ENCODE measurements around the gene ISY1.

The ISY1 gene

GRCh38 chr3:129107793-129108192, 53.1 kb downstream of the ISY1 start:
- H2BK12ac ChIP-seq (ENCODE audit: low read length) = no peak overlapping the region
- H2BK5ac ChIP-seq (ENCODE audit: low read length) = no peak overlapping the region
- H3K14ac ChIP-seq (ENCODE audit: low read length) = peak overlapping the region; percentile 17
- no peak overlapping the region for H3K23ac ChIP-seq (ENCODE audit: low read depth, low read length, poor library complexity)
- H4K91ac ChIP-seq (ENCODE audit: low read depth, low read length, poor library complexity) = no peak overlapping the region
- no peak overlapping the region for H2BK15ac ChIP-seq (ENCODE audit: low read length)
- no peaks in the 10 kb centered on the region for H3K9me3 ChIP-seq (replicated peaks in 1 of 2; ENCODE audit: control insufficient read depth in 2 of 2, insufficient read depth in 1 of 2, low read depth in 1 of 2, low read length in 2 of 2)
- H3K9ac ChIP-seq (ENCODE audit: low read depth, low read length, poor library complexity) = peak overlapping the region; percentile 2
- H3K4ac ChIP-seq (ENCODE audit: low read length) = no peak overlapping the region
- H3K27ac ChIP-seq (replicated peaks; ENCODE audit: low read length) = no peak overlapping the region
- peaks cover 0 to 4% of the 10 kb centered on the region in 2 donors for H3K4me1 ChIP-seq (ENCODE audit: control insufficient read depth in 2 of 2, insufficient read depth in 1 of 2, low read depth in 1 of 2, low read length in 2 of 2)
- no peak overlapping the region for H3K4me3 ChIP-seq (ENCODE audit: low read length in 2 of 2)
- no CpG with 5 or more reads among the region's 8 CpGs for WGBS, 2 donors (ENCODE audit: extremely low coverage in 2 of 2, insufficient read length in 2 of 2, insufficient replicate concordance in 1 of 2)
- no peak for DNase-seq (ENCODE audit: low spot score)
- H3K79me1 ChIP-seq (ENCODE audit: low read depth, low read length) = peaks cover 4% of the 10 kb centered on the region
- no peak overlapping the region for H4K8ac ChIP-seq (ENCODE audit: low read depth, low read length)
- no peak overlapping the region for H2AFZ ChIP-seq (ENCODE audit: low read length)
- H3K4me2 ChIP-seq (ENCODE audit: insufficient read depth, low read length, poor library complexity, severe bottlenecking) = no peak overlapping the region
- no peak overlapping the region for H2AK5ac ChIP-seq (ENCODE audit: low read depth, low read length)
- no peak overlapping the region for H2BK120ac ChIP-seq (ENCODE audit: low read depth, low read length)
- peaks cover 0 to 22% of the 10 kb centered on the region in 2 donors for H3K36me3 ChIP-seq (replicated peaks in 1 of 2; ENCODE audit: control insufficient read depth in 2 of 2, insufficient read depth in 2 of 2, low read length in 2 of 2)
- H3K18ac ChIP-seq (ENCODE audit: low read length) = no peak overlapping the region
- no peaks in the 10 kb centered on the region for H3K27me3 ChIP-seq (ENCODE audit: control insufficient read depth in 3 of 3, insufficient read depth in 3 of 3, low read depth in 1 of 3, low read length in 3 of 3)

GRCh38 chr3:129106866-129107565, 53.8 kb downstream of the ISY1 start:
- no peak overlapping the region for H3K14ac ChIP-seq (ENCODE audit: low read length)
- no peak overlapping the region for H2BK120ac ChIP-seq (ENCODE audit: low read depth, low read length)
- peaks cover 0 to 4% of the 10 kb centered on the region in 2 donors for H3K4me1 ChIP-seq (ENCODE audit: control insufficient read depth in 2 of 2, insufficient read depth in 1 of 2, low read depth in 1 of 2, low read length in 2 of 2)
- no peaks in the 10 kb centered on the region for H3K9me3 ChIP-seq (replicated peaks in 1 of 2; ENCODE audit: control insufficient read depth in 2 of 2, insufficient read depth in 1 of 2, low read depth in 1 of 2, low read length in 2 of 2)
- no peak overlapping the region for H2BK12ac ChIP-seq (ENCODE audit: low read length)
- peaks cover 0 to 22% of the 10 kb centered on the region in 2 donors for H3K36me3 ChIP-seq (replicated peaks in 1 of 2; ENCODE audit: control insufficient read depth in 2 of 2, insufficient read depth in 2 of 2, low read length in 2 of 2)
- H2BK5ac ChIP-seq (ENCODE audit: low read length) = no peak overlapping the region
- no CpG with 5 or more reads among the region's 19 CpGs for WGBS, 2 donors (ENCODE audit: extremely low coverage in 2 of 2, insufficient read length in 2 of 2, insufficient replicate concordance in 1 of 2)
- H2AK5ac ChIP-seq (ENCODE audit: low read depth, low read length) = no peak overlapping the region
- H2BK15ac ChIP-seq (ENCODE audit: low read length) = no peak overlapping the region
- H2AFZ ChIP-seq (ENCODE audit: low read length) = no peak overlapping the region
- no peaks in the 10 kb centered on the region for H3K27me3 ChIP-seq (ENCODE audit: control insufficient read depth in 3 of 3, insufficient read depth in 3 of 3, low read depth in 1 of 3, low read length in 3 of 3)
- H4K91ac ChIP-seq (ENCODE audit: low read depth, low read length, poor library complexity) = no peak overlapping the region
- H3K4me2 ChIP-seq (ENCODE audit: insufficient read depth, low read length, poor library complexity, severe bottlenecking) = no peak overlapping the region
- H3K18ac ChIP-seq (ENCODE audit: low read length) = no peak overlapping the region
- no peak overlapping the region for H3K4me3 ChIP-seq (ENCODE audit: low read length in 2 of 2)
- DNase-seq (ENCODE audit: low spot score) = no peak
- no peak overlapping the region for H4K8ac ChIP-seq (ENCODE audit: low read depth, low read length)
- no peak overlapping the region for H3K27ac ChIP-seq (replicated peaks; ENCODE audit: low read length)
- no peak overlapping the region for H3K9ac ChIP-seq (ENCODE audit: low read depth, low read length, poor library complexity)
- peaks cover 4% of the 10 kb centered on the region for H3K79me1 ChIP-seq (ENCODE audit: low read depth, low read length)
- H3K23ac ChIP-seq (ENCODE audit: low read depth, low read length, poor library complexity) = no peak overlapping the region
- no peak overlapping the region for H3K4ac ChIP-seq (ENCODE audit: low read length)

- Histone ChIP-seq H3K4ac (ENCODE audit: low read length) (no peak overlapping the region), H3K23ac (ENCODE audit: low read depth, low read length, poor library complexity) (peak overlapping the region; percentile 58), H3K79me1 (ENCODE audit: low read depth, low read length) (peaks cover 4% of the 10 kb centered on the region), H2BK12ac (ENCODE audit: low read length) (no peak overlapping the region), H3K9ac (ENCODE audit: low read depth, low read length, poor library complexity) (no peak overlapping the region), H4K91ac (ENCODE audit: low read depth, low read length, poor library complexity) (no peak overlapping the region), H2BK120ac (ENCODE audit: low read depth, low read length) (no peak overlapping the region), H3K4me1 (ENCODE audit: control insufficient read depth in 2 of 2, insufficient read depth in 1 of 2, low read depth in 1 of 2, low read length in 2 of 2) (peaks cover 0 to 4% of the 10 kb centered on the region in 2 donors), H3K18ac (ENCODE audit: low read length) (no peak overlapping the region), H2BK5ac (ENCODE audit: low read length) (no peak overlapping the region), H3K4me3 (ENCODE audit: low read length in 2 of 2) (peak overlapping the region in 1 of 2 donors; percentile 43), H3K27me3 (ENCODE audit: control insufficient read depth in 3 of 3, insufficient read depth in 3 of 3, low read depth in 1 of 3, low read length in 3 of 3) (no peaks in the 10 kb centered on the region), H3K9me3 (replicated peaks in 1 of 2; ENCODE audit: control insufficient read depth in 2 of 2, insufficient read depth in 1 of 2, low read depth in 1 of 2, low read length in 2 of 2) (peaks cover 0 to 2% of the 10 kb centered on the region in 2 donors), H3K36me3 (replicated peaks in 1 of 2; ENCODE audit: control insufficient read depth in 2 of 2, insufficient read depth in 2 of 2, low read length in 2 of 2) (peaks cover 3 to 22% of the 10 kb centered on the region in 2 donors), H2AFZ (ENCODE audit: low read length) (no peak overlapping the region), H4K8ac (ENCODE audit: low read depth, low read length) (no peak overlapping the region), H3K4me2 (ENCODE audit: insufficient read depth, low read length, poor library complexity, severe bottlenecking) (no peak overlapping the region), H3K27ac (replicated peaks; ENCODE audit: low read length) (no peak overlapping the region), H3K14ac (ENCODE audit: low read length) (no peak overlapping the region), H2AK5ac (ENCODE audit: low read depth, low read length) (no peak overlapping the region), H2BK15ac (ENCODE audit: low read length) (no peak overlapping the region)
- no CpG with 5 or more reads among the region's 5 CpGs for WGBS, 2 donors (ENCODE audit: extremely low coverage in 2 of 2, insufficient read length in 2 of 2, insufficient replicate concordance in 1 of 2)
- DNase-seq (ENCODE audit: low spot score) = no peak
These were observed 54.5 kb downstream of the ISY1 start for GRCh38 chr3:129106320-129106719.

GRCh38 chr3:129105862-129106261, 55.0 kb downstream of the ISY1 start:
- no peak overlapping the region for H3K18ac ChIP-seq (ENCODE audit: low read length)
- no peak overlapping the region for H2BK120ac ChIP-seq (ENCODE audit: low read depth, low read length)
- peaks cover 4% of the 10 kb centered on the region for H3K79me1 ChIP-seq (ENCODE audit: low read depth, low read length)
- H3K27me3 ChIP-seq (ENCODE audit: control insufficient read depth in 3 of 3, insufficient read depth in 3 of 3, low read depth in 1 of 3, low read length in 3 of 3) = no peaks in the 10 kb centered on the region
- H4K91ac ChIP-seq (ENCODE audit: low read depth, low read length, poor library complexity) = no peak overlapping the region
- no peak overlapping the region for H3K4me2 ChIP-seq (ENCODE audit: insufficient read depth, low read length, poor library complexity, severe bottlenecking)
- H3K9ac ChIP-seq (ENCODE audit: low read depth, low read length, poor library complexity) = no peak overlapping the region
- WGBS, 2 donors (ENCODE audit: extremely low coverage in 2 of 2, insufficient read length in 2 of 2, insufficient replicate concordance in 1 of 2) = no CpG with 5 or more reads among the region's 4 CpGs
- H3K4me1 ChIP-seq (ENCODE audit: control insufficient read depth in 2 of 2, insufficient read depth in 1 of 2, low read depth in 1 of 2, low read length in 2 of 2) = peaks cover 0 to 4% of the 10 kb centered on the region in 2 donors
- H3K4me3 ChIP-seq (ENCODE audit: low read length in 2 of 2) = no peak overlapping the region
- H3K27ac ChIP-seq (replicated peaks; ENCODE audit: low read length) = no peak overlapping the region
- no peak overlapping the region for H2AFZ ChIP-seq (ENCODE audit: low read length)
- no peak overlapping the region for H2BK15ac ChIP-seq (ENCODE audit: low read length)
- H2BK12ac ChIP-seq (ENCODE audit: low read length) = no peak overlapping the region
- H3K4ac ChIP-seq (ENCODE audit: low read length) = no peak overlapping the region
- no peak overlapping the region for H3K14ac ChIP-seq (ENCODE audit: low read length)
- no peak overlapping the region for H4K8ac ChIP-seq (ENCODE audit: low read depth, low read length)
- no peak for DNase-seq (ENCODE audit: low spot score)
- no peak overlapping the region for H3K23ac ChIP-seq (ENCODE audit: low read depth, low read length, poor library complexity)
- no peak overlapping the region for H2BK5ac ChIP-seq (ENCODE audit: low read length)
- H3K36me3 ChIP-seq (replicated peaks in 1 of 2; ENCODE audit: control insufficient read depth in 2 of 2, insufficient read depth in 2 of 2, low read length in 2 of 2) = peaks cover 3 to 21% of the 10 kb centered on the region in 2 donors
- peaks cover 0 to 2% of the 10 kb centered on the region in 2 donors for H3K9me3 ChIP-seq (replicated peaks in 1 of 2; ENCODE audit: control insufficient read depth in 2 of 2, insufficient read depth in 1 of 2, low read depth in 1 of 2, low read length in 2 of 2)
- no peak overlapping the region for H2AK5ac ChIP-seq (ENCODE audit: low read depth, low read length)
